Inflammatory macrophage (primary cell): ENCODE results near the gene TH.

ENCODE experiments used
- DNase-seq, 2 donors: peaks; one replicate each; pipeline ENCODE4 v3.0.0-alpha.2; 2020 to 2022

The TH gene

DNA sequence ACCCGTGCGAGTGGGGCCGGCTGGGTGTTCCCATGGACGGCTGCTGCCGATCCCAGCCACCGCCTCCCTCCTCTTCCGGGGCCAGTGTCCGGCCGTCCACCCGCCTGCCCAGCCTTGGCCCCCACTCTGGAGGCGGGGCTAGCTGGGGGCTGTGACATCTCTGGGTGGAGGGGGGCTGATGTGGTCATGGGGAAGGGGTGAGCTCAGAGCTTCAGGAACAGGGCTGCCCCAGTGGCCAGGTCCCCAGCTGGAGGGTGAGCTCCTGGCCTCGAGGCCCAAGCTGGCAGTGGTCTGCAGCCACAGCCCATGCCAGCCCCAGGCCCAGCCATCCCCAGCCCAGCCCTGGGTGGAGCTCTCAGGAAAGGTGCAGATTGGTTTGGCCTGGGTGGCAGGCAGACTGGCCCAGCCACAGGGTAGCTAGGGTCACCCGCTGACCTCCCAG is 13.3 kb downstream of the TH start:
- no peak for DNase-seq

DNA sequence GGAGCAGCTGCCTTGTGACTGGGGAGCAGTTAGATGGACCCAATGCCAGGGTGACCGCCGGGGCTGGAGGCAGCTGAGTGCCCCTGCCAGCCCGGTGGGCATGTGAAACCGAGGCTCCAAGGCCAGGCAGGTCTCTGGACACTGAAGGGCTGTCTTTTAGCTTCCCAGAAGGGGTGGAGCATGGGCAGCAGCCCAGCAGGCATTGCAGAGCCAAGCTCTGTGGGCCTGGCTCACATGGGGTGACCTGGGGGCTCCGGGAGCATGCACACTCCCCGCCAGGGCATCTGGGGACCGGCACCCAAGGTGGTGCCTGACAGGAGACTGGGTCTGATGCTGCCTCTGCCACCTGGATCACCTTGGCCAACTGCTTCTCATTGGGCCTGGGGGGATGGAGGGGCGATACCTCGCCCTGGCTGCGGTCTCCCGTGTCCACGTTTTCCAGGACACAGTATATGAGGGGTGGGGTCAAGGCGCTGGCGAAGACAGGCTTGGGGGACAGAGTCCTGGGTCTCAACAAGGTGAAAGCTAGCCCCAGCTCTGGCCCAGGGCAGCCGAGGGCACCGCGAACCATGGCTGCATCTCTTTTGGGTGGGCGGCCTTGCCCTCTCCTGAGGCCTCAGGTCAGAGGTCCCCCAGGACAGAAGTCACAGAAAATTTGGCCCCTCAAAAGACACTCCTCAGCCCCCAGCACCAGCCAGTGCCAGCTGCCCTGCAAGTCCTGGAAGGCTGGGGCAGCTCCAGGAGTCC is 14.1 kb downstream of the TH start:
- DNase-seq = no peak

DNA sequence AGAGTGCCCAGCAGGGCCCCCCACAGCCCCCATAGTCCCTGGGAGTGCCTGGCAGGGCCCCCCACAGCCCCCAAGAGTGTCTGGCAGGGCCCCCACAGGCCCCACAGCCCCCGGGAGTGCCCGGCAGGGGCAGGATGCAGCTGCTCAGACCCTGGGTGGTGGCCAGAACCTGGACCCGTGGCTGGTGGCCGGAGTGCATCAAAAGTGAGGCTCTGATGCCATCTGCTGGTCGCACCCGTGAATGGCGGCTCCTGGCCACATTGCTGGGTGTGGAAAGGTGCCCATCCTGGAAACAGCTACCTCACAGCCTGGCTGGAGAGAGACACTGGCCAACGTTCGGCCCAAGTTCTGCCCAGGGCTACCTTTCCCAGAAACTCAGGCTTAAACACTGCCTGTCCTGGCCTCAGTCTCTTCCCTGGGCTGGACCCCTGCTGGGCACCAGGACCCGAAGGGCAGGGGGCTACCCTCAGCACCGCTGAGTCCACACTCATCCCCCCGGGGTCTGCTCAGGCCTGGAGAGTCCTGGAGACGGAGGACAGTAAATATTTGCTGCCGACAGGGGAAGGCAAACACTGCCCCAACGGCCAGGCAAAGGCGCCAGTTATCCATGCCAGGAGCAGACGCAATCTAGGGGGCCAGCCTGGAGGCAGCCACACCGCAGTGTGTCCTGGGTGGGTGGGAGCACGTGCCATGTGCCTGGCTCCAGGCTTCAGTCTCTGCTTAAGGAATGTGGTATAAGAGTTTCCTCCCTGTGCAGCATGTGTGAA is 15.0 kb downstream of the TH start:
- peak; percentile 65 to 70 for DNase-seq

DNA sequence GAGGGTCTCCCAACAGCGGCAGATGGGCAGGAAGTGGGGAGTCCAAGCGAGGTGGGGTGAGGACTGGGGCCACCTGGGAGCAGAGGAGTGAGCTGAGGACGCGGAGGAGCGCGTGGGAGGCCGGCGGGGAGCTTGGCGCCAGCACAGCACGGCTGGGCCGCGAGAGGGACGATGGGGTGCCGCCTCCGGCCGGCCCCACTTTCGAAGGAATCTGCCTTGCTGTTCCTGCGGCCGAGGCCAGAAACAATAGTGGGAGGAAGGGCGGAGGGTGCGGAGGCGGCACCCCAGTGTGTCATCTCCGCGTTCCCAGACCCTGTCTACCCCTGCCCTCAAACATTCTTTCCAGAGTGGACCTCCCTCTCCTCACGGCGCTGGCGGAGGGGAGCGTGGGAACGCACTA is 16.1 kb downstream of the TH start:
- no peak for DNase-seq

DNA sequence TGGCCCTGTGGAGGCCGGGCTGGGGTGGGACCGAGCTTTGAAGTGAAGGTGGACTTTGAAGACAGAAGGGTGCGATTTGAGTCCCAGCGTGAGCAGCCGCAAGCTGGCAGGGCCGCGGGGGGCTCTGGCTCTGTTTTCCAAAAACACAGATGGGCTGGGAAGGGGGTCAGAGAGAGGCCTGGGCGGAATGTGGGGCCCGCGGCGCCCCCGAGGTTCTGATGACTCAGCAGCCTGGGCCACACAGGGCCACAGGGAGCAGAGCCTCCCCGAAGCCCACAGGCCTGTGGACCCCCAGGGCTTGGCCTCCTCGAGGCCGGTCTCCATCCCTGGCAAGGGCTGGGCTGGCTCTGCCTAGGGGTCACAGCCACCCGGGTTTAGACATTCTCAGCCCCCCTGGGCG is 16.7 kb downstream of the TH start:
- no peak for DNase-seq

DNA sequence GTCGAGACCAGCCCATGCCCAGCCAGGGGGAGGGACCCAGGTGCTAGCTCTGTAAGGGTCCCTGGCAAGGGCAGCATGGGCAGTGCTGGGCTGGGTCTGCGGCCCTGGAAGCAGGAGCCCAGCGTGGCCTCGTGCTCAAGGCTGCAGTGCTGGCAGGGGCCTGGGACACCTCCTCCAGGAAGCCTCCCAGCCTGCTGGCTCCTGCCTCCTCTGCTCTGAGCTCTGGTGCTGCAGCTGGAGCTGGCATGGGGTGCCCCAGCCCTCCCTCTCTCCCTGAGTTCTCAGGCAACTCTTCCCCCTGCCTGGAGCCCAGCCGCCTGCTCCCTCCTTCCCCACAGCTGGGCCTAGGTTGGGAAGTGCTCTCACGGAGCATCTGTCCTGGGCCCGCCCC is 17.4 kb downstream of the TH start:
- no peak for DNase-seq

DNA sequence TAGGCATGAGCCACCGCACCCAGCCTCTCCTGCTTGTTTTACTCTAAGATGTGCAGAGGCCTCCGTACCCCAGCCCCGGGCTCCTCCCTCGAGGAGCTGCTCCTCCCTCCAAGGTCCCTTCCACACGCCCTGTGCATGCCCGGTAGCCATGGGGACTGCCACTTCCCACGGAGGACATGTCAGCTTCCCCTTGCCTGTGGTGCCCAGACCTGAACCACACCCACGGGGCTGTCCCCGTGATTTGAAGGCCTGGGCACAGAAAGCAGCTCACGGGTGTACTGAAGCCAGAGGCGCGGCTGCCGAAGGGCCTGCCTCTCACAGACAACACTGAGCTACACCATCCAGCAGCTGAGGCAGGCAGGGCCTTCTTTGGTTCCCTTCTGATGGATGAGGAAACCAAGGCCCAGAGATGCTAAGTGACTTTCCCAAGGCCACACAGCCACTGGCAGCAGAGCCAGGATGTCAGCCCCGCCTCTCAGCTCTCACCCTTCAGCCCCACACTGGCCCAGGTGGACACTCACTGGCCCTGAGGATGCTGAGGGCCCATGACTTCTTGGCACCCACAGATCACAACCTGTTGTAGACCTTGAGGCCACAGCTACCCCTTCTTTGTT is 17.9 kb downstream of the TH start:
- DNase-seq = peak; percentile 60 to 70

DNA sequence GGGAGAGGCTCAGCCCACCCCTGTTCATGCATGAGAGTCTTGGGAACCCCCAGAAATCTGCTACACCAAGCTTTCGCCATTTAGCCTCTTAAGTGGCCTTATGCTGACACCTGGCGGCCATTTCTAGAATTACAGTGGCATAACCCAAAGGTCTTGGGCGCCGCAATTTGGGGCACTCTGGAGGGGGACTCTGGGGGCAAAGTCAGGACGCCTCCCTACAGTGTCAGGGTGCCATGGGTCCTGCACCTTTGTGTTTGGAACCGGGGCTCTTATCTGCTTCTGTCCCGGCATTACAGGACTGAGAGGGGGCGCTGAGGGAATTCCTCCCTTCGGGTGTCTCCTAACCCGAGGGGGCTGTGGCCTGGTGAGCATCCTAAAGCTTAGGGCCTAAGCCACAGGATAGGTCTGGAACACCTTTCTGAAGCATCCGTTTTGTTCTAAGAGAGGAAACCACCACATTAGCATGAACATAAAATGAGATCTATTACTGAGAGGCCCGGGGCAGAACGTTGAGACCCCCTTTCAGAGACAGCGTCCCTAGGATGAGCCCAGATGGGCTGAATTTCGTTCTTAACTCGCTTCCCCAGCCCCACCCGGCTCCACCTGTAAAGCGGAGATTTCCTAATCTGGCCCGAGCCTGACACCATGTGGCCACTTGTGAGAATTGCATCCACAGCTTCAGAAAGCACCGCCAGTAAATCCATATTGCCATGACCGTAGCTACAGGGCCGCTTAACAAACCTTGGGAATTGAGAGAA is 19.9 kb downstream of the TH start:
- peak; percentile 71 to 73 for DNase-seq

DNA sequence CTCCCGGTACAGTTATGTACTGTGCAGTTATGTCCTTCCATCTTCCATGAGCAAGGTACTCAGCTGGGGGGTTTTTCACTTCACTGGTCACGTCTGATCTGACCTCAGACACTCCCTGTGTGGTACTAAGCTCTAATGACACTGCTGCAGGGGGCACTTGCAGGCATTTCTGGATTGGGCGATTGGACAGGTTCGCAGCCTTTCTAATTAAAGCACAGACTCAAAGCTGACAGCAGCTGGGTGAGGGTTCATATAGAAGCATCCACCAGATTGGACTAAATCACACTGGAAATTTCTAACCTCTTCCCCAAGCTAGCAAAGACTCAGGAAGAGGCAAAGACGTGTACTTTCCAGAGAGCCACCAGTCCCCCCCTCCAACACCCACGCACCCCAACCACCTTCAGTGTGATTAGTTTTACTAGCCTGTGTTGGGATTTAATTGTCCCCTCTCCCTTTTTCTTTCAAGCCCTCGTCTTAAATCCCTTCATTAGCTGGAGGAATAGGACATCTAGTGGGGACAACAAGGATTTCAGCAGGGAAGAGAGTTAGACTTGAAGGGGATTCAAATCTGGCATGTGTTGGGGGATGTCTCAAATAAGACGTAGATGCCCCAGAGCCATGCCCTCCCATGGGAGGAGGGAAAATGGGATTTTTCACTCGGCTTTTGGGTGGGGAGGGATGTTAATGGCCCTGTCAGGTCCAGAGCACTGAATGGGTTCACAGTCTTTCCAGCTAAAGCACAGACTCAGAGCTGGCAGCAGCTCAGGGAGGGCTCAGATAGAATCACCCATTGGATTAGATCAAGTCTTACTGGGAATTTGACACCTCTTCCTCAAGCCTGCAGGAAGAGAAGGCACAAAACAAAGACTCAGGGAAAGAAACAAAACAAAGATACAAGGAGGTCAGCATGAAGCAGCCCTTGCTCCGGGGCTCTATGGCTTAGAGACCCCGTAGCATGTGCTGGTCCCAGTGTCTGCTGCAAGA is 21.5 kb downstream of the TH start:
- DNase-seq = no peak

DNA sequence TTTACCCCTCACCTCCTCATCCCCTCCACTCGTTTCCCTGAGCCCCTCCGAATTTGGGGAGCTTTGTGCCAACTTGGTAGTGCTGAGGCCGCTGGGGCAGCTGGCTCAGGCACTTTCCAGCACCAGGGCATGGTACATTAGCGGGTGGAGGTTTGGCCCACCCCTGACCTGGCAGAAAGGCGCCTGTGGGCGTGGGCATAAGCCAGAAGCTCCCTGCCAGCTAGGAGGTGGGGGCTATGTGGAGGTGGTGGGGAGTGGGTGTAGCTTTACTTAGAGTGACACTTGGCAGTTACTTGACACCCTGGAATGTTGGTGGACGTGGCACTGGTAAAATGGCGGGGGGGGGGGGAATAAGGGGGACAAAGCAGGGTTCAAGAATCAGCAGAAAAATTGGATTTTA is 22.2 kb downstream of the TH start:
- no peak for DNase-seq

DNA sequence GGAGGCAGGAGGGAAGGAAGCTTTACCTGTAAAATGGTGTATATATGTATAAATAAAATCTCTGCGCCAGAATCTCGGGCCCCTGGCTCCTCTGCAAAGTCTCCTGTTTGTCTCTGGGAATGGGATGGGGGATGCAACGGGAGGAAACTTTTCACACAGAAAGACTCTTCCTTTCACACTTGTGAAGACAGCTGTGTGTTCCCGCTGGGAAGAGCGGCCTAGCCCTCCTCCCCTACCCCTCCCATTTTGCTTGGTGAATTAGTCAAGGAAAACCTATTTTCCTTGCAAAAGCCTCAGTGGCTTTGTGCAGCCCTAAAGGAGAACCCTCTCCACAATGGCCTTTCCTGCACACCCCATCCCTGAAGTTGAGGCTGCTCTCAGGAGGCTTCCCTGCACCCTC is 23.0 kb downstream of the TH start:
- no peak for DNase-seq

DNA sequence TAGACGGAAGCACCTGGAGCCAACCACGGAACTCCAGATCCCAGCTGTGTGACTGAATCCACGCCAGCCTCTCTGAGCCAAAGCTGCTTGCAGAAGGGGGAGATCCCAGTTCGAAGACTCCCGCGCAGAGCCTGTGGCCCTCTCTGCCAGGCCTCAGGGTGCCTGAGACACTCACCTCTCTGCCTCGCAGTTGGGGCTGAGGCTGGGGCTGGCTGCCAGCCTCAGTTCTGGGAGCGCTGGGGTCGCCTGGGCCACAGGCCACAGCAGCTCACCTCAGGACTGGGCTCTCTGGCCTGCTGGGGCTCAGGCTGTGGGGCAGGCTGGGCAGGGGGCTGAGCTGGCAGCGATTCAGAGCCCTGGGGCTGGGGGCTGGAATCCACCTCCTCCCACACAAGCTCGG is 24.2 kb downstream of the TH start:
- no peak for DNase-seq

DNA sequence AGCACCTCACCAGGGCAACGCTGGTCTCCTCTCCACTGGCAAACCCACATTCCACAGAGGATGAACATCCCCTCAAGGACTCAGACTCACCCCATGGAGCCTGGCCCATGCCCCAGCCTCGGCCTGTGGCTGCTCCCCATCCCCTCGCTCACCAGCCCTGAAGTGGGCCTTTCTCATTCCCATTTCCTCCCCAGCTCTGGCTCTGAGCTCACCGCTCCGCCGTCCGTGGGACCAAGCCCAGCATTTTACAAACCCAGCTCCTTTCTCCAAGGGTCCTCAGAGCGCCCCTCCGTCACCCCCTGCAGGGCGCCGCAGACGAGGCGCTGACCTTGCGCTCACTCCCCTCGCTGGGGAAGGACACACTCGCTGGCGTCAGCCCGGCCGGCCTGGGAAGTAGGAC is 25.6 kb downstream of the TH start:
- no peak for DNase-seq

DNA sequence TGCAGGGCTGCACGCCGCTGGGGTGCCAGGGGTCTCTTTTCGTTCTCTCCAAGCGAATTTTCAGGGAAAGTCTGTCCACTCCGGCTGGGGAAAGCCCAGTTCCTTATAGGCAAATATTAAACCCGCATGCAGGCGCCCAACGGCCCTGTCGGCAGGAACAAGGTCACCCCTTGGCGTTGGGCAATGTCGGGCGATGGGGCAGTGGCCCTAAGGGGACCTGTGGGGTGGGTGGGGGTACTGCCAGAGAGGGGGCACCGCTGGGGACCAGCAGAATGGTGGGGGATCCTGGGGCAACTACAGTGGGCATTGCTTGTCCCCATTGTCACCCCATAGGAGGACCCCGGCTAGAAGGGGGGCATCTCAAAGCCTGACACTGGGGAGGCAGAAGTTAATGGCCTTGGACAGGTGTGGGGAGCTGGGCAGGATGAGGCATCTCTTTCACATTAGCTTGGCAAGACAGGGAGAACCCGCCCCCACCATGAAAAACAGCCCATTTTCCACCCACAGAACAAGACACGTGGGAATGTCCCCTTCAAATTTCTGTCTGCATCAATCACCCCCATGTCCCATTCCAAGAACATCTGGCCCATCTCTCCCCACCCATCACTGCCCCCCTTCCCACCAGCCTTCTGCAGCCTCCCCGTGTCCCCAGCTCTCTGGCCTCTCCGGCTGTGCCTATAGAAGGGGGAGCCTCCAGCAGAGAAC is 26.9 kb downstream of the TH start:
- DNase-seq = no peak

DNA sequence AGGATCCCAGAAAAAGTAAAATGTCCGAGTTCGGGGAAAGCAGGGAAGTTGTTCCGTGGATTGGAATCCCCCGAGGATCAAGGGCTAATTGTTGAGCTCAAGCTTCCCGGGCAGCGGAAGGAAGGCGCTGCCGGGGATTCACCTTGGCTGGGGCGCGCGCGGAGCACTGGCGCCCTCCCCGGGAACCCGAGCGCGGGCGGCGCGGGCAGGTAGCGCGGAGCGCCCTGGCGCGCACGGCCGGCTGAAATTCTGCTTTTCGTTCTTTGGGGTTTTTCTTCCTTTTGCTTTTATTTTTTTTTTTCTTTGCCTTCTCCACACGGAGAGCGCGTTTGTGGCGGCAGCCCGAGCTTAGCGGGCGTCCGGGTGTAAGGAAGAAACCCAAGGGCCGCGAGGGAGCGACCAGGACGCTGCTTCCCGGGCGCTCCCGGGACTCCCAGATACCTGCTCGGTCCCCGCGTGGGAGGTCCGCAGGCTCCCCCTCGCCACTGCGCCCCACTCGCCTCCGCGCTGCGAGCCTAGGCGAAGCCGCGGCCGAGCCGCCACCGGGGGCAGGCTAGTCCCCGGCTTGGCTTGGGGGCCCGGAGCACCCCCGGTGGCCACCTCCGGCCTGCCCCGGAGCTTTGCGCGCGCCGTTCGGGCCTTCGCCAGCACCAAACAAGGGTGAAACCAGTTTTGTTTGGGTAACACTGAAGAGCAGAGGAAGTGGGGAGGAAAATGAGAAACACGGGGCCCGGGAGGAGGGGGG is 27.6 kb downstream of the TH start:
- DNase-seq = no peak

DNA sequence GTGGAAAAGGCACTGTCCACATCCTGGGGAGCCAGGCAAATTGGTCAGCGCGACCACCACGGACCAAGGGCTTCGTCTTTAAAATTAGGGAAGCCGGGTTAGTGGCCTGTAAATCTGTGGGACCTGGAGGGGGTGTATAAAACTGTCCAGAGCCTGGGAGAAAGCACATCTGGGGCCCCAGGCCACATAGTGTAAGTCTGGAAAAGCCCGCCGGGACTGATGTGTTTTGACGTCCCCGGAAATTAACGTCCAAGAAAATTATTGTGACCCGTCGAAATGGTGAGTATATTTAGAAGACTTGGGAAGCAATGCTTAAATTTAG is 28.2 kb downstream of the TH start:
- DNase-seq = no peak

DNA sequence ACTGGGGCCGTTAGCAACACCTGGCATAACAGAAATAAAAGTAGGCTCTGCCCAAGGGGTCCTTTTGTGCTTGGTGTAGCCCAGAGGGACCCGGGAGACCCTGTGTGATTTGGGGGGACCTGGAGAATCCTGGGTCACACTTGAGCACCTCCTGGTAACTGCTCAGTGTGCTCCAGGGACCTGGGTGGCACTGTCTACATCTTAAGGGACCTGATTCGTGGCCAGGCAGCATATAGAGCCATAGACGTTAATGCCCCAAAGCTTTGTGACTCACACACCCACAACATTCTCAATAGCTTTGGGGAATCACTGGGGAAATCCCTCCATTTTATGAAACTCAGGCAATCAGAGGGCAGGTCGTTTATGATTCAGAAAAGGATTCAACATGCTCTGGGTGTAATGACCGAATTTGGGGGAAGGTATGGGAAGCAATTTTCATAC is 28.8 kb downstream of the TH start:
- DNase-seq = peak; percentile 6 to 15

DNA sequence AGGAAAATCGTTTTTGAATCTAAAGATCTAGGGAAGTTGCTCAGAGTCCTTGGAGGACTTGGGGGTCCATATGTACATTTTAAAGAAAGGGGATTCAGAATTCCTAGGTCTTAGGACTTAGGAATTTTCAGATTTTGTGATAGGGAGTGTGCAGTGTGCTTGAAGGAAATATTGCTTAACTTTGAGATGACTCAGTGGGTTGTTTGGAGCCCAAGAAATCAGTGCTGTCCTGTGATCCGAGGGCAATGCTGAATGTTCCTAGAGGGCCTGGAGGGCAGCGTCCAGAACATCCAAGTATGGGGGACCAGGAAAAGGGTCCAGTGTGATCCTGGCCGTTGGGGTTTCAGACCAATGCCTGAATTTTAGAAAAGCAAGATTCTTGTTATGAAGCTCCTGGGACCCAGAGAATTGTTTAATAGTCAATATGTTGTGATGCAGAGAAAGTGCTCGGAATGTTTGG is 29.3 kb downstream of the TH start:
- peak; percentile 3 to 11 for DNase-seq

DNA sequence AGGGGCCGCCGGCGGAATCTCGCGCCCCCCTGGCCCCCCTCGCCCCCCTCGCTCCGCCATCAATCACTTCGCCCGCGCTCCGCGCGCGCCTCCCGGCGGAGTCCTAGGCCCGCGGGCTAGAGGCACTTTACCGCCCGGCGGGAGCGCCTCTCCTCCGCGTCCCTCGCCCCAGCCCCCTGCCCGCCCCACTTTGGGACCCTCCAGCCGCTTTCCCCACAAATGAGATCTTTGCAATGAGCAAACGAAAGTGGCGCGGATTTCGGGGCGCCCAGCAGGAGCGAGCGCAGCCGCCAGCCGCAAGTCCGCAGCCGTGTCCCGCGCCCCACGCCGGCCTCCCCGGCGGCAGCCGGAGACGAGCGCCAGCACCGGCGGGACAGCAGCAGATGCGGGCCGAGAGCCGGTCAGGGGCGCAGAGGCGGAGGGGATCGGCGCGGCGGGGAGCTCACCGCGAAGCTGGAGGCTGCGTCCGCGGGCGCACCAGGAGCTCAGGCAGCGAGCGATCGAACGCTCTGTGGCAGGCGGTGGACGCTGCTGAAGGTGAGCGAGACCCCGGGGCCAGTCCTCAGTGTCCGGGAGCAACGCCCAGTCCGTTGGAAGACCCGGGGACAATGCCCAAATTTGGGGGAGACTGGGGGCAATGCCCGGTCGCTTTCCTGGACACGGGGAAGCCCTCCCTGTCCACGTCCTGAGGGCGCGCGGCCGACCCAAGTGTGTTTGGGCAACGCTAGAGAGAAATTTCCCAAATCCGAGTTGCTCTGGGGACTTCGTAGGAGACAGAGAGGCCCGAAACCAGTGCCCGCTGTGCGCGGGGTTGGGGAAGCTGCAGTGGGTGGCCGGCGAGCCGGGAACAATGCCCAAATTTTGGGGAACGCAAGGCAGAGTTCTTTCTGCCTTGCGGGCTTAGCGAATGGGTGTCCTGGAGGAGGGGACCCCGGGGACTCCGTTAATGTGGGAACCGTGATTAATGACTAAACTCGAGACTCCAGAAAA is 30.9 kb downstream of the TH start:
- DNase-seq = no peak
